DMS79 (cell line): ENCODE measurements around the gene THSD7A.

ENCODE experiments used
- DNase-seq: peaks from one replicate; lab custom pipeline; 2025; lab: John Stamatoyannopoulos, UW

The THSD7A gene

DNA sequence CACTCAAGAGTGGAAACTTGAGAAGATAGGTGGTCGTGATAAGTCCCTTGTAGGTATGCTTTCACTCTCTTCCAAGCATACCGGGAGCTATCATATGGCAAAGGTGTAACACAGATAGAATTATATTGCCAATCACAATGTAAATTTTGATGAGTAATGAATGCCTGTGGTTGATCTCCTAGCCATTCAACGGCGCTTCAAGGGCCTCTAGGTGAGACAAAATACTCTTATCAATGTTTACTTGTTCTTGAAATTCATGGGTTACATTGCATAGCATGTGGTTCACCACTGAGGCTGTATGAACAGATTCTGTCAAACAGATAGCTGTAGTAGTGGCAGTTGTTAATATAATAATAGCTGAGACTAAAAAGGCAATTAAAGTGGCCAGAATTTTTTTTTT is 82.4 kb downstream of the THSD7A start:
- DNase-seq = no peak

DNA sequence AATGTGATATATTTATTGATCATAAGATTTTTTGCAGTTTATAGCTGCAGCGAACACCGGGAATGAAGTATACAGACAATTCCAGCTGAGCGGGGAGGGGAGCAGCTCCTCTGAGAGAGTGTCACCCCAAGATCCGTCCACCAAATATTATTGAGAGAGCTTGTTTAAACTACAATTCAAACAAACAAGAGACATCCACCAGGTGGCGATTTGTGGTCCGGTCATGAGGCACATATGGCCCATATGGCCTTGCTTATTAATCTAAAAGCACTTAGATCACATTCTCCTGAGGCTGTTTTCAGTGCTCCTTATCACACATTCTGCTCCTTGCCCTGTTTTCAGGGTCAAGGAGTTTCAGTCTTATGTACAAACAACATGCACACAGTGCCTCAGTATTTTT is 83.1 kb downstream of the THSD7A start:
- no peak for DNase-seq

DNA sequence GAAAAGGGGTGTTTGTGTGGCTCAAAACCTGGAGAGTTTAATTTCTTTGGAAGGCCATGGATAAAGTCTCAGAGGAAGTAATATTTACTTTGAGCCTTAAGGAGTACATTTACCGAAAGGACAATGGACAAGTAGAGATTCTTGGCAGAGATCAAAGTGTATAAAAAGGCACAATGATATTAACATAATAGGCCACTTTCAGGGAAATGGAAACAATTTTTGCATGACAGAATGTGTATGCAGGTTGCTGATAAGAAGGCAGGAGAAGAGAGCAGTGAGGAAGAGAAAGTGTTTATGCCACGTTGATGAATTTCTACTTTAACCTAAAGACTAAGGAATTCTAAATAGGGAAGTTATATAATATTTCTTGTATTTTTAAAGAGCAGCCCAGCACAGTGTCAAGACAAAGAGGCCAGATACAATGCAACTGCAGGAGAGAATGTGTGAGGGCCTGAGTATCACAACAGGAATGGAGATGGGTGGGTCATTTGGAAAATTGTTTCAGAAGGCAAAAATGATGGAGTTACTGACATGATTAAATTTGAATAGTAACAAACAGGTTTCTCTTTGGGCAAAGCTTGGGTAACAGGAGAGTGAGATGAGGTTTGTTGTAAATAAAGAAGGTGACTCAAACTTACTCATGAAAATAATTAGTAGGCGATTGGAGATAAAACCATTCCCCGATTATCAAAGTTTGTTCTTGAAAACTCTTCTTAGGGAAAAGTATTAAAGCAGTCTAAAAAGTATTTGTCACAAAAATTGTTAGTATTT is 84.1 kb downstream of the THSD7A start:
- DNase-seq = no peak

DNA sequence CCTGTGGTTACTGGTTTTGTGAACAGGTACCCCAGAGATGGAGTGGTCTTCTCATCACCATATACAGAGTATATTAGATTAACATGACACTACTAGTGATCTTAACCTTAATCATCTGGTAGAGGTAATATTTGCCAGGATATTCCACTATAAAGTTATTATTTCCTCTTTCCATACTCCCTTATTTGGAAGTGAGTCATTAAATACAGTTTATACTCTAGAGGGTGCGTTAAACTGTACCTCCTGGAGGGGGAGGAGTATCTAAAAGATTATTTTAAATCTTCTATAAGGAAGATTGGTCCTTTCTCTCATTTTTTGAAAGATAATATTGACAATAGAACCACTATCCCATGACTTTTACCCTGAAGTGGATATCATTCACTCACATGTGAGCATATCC is 85.4 kb downstream of the THSD7A start:
- no peak for DNase-seq

DNA sequence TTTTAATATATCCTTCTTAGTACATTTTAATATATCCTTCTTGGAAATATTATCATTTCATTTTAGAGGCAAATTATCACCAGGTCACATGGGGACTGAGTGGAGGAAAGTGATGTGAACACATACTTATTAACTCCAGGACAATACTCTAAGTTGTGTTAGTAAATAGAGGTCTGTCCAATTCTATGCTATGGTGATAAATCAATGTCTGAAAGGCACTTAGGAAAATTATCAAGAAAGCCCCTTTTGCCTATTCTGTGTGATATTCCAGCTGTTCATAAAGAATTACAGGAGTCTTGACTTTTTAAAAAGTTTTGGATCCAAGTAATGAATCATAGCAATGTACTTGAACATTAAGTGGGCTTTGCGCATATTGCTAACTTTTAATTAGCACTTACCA is 88.5 kb downstream of the THSD7A start:
- DNase-seq = no peak

DNA sequence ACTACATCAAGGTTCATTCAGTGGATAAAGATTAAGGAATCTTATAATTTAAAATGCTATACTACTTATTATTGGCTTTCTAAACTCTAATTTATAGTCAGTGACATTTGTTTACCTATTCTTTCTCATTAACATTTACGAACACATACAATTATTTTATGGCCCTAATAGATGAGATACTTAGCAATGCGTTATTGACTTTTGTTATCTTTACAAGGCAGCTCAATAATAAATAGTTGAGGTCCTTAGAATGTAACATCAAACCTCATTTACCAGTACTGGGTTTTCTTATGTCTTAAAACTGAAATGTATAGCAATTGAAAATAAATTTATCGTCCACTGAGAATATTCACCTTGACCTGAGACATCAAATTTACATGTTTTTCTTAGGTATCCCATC is 89.0 kb downstream of the THSD7A start:
- DNase-seq = no peak

DNA sequence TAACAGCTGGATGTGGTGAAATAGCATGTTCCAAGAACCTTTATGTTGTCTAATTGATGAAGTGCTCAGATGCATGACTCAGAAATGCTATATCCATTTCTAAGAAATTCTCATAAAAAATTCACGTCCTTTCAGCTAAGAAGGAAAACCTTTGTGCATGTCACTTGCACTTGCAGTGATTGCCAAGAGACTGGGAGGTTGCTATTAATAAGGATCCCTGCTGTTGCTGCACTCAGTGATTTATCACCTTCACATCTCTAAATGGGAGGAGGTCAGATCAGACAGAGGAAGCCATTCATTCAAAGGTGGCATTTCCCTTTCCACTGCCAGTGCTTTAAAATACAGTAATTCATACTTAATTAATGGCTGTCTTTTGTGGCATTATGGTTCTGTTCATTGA is 89.5 kb downstream of the THSD7A start:
- no peak for DNase-seq

DNA sequence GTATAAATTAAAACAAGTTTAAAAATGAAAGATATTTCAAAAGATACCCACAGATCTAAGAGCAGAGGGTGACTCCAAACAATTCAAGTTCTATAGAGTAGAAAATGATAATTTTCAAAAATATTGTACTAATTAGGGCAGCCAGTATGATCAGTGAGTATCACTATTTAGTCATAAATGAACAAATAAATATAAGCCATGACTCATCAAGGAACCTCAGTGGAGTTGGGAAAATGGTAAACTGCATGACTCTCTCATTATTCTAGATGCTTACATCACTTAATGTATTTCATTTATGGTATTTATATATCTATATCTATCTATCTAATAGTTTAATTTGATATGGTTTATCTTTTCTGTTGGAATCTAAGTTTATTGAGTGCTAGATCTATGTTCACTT is 94.3 kb downstream of the THSD7A start:
- no peak for DNase-seq

DNA sequence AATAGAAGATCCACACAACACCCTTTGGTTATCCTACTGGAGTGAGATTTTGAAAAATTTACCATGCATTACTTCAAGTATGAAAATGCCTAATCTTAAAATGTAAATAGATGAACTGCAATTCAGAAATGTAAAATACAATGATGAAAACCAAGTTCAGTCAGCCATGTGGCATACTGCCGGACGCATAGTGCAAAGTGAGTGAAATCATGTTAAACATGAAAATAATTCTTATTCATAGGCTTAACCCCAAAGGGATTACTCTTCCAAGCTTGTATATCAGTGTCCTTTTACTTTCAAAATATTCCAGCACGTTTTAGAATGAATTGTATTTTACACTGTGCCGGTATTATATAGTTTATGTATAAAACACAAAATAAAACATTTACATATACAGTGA is 99.8 kb downstream of the THSD7A start:
- no peak for DNase-seq

DNA sequence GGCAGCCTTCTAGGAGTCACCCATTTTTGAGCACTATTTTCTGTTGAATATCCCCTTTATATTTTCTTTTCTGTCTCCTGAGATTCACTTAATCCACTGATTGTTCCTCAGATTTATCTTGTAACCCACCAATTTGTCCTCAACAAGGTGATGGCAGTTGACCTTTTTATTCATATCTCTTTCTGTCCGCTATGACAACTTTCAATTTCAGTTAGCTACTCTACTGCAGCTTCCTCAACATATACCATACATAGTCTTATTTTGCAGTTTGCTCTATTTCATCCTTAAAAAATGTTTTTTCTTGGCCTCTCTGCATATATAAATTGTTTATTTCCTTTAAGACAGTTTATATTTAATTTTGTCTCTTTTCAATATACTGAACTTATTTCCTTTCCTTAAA is 101.3 kb downstream of the THSD7A start:
- DNase-seq = no peak

DNA sequence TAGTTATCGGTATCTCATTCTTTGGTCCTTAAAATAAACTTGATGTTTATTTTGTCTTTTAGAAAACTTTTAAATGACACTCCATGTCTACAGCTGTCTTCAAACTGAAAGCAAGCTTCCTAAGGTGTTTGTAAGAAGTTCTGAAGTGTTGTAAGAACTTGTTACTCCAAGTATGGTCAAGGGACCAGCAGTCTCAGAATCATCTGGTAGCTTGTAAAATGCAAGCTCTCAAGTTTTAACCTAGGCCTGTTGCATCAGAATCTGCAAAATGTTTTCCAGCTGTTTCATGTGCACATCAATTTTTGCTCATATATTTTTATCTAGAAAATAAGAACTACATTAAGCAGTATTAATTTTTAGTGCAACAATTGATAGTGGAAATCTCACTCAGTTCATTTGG is 104.1 kb downstream of the THSD7A start:
- no peak for DNase-seq

DNA sequence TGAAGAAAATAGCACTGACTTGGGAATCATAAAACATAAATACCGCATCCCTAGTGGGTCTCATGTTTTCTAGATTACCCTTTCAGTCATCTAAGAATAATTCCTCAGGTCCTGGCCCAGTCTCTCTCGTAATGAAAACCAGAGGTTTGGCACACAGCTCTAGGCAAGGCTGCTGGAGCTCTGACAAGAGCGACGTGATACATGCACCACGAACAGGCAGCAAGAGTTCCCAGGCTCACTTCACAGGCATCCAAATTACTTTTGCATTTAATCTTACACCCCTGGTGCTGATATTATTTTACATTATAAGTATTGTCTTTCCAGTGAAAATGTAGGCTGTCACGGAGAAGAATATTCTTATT is 105.2 kb downstream of the THSD7A start:
- DNase-seq = no peak

DNA sequence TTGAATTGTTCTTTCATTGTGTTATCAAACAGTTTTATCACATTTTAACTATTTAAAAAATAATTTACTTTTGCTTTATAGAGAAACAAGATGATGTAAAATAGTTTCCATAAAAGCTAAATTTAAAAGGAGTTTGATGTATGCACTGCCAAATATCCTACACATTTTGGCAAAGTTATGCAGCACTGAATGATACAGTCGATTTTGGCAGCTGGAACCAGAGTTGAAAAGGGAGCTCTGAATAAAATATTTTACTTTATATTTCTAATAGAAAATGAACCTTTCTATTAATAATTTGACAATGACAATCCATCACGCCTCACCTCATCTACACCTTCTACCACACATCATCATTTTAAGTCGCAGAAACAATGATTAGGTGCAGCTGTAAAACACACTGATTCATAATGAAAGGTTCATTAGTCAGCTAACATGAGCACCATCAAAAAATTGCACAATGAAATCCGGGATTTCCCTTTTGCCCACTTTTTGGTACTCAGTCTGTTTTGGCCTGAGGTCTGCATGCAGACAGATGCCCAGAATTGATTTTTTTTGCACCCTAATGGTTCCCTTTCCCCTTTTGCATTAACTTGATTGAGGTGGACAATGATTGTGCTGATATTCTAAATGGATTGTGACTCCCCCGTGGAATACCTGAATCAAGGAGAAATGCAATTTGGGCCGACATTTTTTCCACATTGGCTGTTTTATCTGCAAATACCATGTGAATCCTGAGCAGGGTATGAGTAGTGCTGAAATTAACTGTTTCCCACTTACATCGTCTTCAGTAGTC is 105.8 kb downstream of the THSD7A start:
- no peak for DNase-seq

DNA sequence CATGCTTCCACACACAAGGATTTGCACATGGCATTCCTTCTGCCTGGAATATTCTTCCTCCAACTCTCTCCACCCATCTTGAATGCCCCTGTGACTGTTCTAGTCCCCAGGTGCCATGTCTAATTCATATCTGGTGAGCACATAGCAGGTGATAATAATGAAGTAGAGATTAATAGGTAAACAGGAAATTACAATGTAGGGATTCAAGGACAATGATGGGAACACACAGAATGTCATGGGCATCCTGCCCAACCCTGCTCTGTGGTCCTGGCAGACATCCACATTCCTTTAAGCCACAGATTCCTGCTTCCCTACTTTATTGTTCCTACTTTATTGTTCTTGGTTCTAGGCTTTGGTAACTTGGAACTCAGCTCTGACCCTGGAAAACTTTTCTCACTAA is 115.8 kb downstream of the THSD7A start:
- DNase-seq = no peak

DNA sequence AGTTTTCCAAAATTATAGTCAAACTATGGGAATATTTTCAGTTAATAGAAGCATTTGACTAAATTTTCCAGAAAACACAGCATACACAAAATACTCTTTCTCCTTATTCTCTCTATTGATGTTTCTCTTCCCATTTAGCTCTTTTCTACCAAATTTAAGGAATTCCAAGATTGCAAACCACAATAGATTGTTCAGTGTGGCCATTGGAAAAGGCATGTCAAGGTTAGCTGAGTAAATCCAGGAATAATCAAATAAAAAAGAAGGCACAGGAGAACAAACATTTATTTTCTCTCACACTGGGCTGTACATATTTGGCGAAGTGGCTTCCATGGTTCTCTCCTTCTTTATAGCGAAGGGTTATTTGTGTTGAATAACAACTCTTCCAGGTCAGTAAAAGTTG is 117.3 kb downstream of the THSD7A start:
- no peak for DNase-seq

DNA sequence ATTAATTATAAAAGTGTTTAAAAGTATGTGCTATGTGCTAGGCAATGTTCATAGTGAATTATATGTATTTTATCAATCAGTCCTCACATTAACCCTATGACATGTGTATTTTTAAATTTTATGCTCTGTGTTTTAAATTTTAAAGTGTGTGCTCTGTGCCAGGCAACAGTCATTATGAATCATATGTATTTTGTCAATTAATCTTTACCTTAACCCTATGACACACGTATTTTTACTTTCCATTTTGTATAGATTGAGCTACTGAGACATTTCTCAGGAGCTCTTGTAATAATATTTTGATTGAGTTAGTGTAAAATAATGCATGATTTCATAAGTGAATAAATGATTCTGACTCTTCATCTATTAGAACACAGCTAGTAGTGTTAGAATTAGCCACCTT is 117.8 kb downstream of the THSD7A start:
- DNase-seq = no peak

DNA sequence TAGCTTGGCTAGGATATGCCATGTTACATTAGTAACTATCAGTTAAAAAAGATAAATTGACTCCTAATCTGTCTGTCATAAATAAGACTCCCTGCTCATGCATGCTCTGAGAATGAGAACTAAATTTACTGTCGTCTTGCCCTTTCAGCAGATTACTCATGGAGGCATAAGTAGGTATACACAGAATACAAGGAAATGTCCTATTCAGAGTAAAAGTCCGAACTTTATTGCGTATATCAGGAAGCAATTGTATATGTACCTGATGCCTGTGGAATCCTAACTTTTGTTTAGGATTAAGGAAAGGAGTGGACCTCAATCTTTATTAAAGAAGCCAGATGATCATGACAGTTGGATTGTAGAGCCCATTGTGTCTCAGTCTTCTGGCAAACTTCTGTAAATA is 118.6 kb downstream of the THSD7A start:
- DNase-seq = no peak

DNA sequence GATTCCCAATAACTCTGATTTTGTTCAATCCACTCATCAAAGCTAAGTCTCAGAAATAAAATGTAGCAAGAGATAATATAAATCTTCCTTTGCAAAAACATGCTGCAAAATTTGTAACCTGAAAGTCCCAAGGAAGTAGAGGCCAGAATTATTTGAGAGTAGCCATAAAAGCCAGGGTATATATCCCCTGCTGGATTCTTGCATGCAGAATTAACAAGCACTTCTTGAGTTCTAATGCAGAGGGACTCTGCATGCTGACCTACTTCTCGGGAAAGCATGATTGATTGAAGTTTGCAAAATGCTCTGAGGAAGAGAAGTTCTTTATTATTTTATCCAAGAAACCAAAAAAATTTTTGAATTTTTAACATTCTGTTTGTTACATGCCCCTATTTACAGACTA is 121.6 kb downstream of the THSD7A start:
- DNase-seq = no peak

DNA sequence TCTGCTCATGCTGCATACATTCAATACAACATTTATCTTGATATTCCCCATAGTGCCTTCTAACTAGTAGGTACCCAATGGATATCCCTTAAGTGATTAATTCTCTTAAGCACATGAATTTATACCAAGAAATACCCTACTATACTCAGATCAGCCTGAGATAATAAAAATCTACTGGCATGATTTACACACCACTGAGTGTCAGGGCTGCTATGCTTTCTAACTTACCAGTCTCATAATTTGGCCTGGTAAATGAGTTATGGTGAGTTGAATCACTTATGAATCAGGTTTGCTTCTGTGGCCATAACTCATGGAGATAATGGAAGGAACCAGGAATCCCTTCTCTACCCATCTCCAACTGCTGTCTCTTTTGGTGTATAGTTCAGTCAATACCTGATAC is 122.8 kb downstream of the THSD7A start:
- DNase-seq = no peak

DNA sequence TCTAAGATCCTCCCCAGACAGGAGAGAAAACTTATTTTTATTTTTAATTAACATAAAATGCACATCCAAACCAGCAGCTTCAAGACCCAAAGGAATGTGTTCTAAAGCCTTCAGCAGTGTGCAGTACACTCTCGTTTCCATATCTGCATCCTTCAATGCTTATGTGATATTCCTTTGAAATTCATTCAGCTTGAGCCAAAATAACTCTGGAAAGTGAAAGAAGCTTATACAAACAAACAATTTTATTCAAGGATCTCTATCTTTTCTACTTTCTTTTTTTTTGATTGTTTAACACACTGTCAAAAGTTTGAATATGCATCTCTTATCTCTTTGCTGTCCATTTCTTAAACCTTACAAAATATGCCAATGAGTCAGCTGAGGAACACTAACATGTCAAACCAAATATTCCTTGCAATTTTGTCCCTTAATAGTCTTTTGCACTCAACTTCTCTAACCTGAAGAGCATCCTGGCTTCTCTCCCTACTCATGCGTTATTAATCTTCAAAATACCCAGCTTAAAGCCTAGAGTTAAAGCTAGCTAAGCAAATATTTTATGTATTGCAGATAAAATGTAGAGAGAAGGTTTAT is 124.3 kb downstream of the THSD7A start:
- DNase-seq = no peak

DNA sequence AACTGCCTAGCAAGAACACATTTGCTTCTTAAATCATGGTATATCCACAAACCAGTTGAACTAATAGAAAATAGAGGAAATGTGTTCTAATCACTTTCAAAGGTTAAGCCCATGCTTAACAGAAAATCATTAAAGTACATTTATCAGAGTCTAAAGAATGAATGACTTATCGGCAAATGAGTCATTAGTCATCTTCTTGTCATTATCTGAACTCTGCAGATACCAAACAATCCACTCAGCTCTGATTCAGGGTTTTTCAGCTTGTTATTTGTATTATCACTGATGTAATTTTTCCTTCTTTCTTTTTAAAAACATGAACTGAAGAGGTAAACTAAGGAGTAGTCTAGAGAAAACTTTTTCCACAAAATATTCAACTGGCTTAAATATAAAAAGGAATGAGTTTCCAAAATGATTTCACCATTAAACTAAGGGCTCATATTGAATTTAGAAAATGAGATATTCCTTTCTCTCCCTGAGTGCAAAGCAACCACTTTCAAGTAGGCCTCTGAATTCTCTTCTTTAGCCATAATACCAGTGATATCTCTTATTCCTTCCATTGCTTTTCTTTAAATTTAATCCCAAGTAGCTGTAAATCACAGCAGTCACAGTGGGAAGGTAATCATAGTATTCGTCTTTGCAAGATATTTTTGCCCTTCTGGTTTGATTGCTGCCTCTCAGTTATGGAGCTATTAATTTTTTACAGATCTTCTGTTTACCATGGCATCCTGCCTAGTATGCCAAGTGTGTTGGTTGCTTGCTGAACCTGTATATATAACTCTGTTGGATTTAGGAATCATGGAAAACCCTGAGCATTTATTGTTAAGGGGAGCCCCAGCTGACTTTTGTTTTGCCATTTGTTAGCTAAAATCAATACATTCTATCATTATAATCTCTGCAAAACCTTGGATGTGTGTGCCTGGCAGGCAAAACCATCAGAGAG is 125.1 kb downstream of the THSD7A start:
- DNase-seq = no peak

DNA sequence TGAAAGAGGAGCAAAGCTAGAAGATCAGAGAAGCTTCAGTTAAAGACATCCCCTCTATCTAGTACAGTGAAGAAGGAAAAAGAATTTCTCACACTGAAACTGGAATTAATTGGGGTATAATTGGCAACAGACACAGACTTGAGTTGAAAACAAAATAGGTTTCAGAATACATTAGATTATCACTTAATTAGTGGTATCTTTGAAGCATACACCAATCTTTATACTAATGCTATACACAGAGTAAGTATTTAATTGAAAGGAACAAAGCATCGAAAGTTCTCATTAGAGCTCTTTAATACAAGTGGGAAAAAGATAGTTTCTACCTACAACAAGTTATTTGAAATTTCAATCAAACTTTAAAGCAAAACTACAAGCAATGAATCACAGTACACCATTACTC is 128.2 kb downstream of the THSD7A start:
- no peak for DNase-seq
